OCI-LY7 (cell line): ENCODE results near the gene AKR7A2. TPM values are rescaled to one million over a fixed set of nuclear protein-coding genes. Genes with fewer than 3 reads are reported as not detected.

ENCODE experiments used
- BruUV-seq: library from RNA; stranded (reverse); fragments of 400-500 nt; replicated peaks from 2 replicates; lab custom pipeline; 2021; lab: Mats Ljungman, UMichigan
- CTCF ChIA-PET: fragments of 300-600 bp; sonication (Branson Sonifier 250); formaldehyde crosslinking; loops from one replicate; lab custom pipeline; 2022; ENCODE audit warnings: antibody characterized with exemption; ENCODE audit not compliant: unreplicated experiment; lab: Charles Lee
- POLR2A ChIA-PET: fragments of 300-600 bp; sonication (Branson Sonifier 250); formaldehyde crosslinking; loops from one replicate; lab custom pipeline; 2022; ENCODE audit warnings: antibody characterized with exemption; lab: Charles Lee
- DNase-seq: peaks from one replicate; pipeline ENCODE4 v3.0.0-alpha.2; 2015; ENCODE audit warnings: low spot score
- H2AFZ ChIP-seq: fragments of 200-600 bp; sonication (generic), shearing (Covaris generic); 2 replicates; pipeline ENCODE4 v1.6.1; 2014; ENCODE audit warnings: mild to moderate bottlenecking, antibody characterized with exemption, low read length, moderate library complexity
- H3K27ac ChIP-seq: fragments of 200-600 bp; sonication (generic); 2 replicates; pipeline ENCODE4 v1.5.1; 2014; ENCODE audit warnings: mixed run types, low read depth, mild to moderate bottlenecking, moderate library complexity, low read length, inconsistent platforms; ENCODE audit not compliant: poor library complexity, severe bottlenecking
- H3K36me3 ChIP-seq: fragments of 200-600 bp; sonication (generic); 2 replicates; pipeline ENCODE4 v1.6.1; 2014; ENCODE audit warnings: mild to moderate bottlenecking, antibody characterized with exemption, low read length, moderate library complexity, mixed read lengths; ENCODE audit not compliant: insufficient read depth
- H3K4me1 ChIP-seq: fragments of 200-600 bp; sonication (generic); 2 replicates; pipeline ENCODE4 v1.5.1; 2014; ENCODE audit warnings: mild to moderate bottlenecking, low read length; ENCODE audit not compliant: insufficient read depth, poor library complexity, severe bottlenecking
- H3K4me2 ChIP-seq: fragments of 200-600 bp; sonication (generic); 2 replicates; pipeline ENCODE4 v1.6.1; 2014; ENCODE audit warnings: mild to moderate bottlenecking, low read length
- H3K4me3 ChIP-seq: fragments of 200-600 bp; sonication (generic); 2 replicates; pipeline ENCODE4 v1.5.1; 2014; ENCODE audit warnings: mild to moderate bottlenecking, low read depth, low read length; ENCODE audit not compliant: poor library complexity, severe bottlenecking
- H3K79me2 ChIP-seq: fragments of 200-600 bp; sonication (generic); 2 replicates; pipeline ENCODE4 v1.6.1; 2016; ENCODE audit warnings: low read depth, mild to moderate bottlenecking, low read length, moderate library complexity, mixed read lengths; ENCODE audit not compliant: insufficient read depth
- H3K9me2 ChIP-seq: fragments of 200-600 bp; sonication (generic); 2 replicates; pipeline ENCODE4 v1.6.1; 2016; ENCODE audit warnings: mild to moderate bottlenecking, low read length, mixed read lengths; ENCODE audit not compliant: insufficient read depth
- H3K9me3 ChIP-seq: fragments of 200-600 bp; sonication (generic); 2 replicates; pipeline ENCODE4 v1.6.1; 2014; ENCODE audit warnings: mild to moderate bottlenecking, mixed run types, low read length, mixed read lengths
- H4K20me1 ChIP-seq: fragments of 200-600 bp; sonication (generic); 2 replicates; pipeline ENCODE4 v1.6.1; 2014; ENCODE audit warnings: mild to moderate bottlenecking, antibody characterized with exemption, low read length, moderate library complexity, mixed read lengths; ENCODE audit not compliant: insufficient read depth
- EZH2phosphoT487 ChIP-seq: fragments of 200-600 bp; sonication (generic); IDR thresholded peaks from 2 replicates; pipeline ENCODE4 v1.6.1; 2018; ENCODE audit warnings: low read depth, borderline replicate concordance, mild to moderate bottlenecking, mixed run types, antibody characterized with exemption, low read length, moderate library complexity, mixed read lengths
- intact Hi-C: fragments of 100-400 bp; cut with micrococcal nuclease; formaldehyde crosslinking; loops from one replicate; pipeline ENCODE4 v1.10.0; 2022; ENCODE audit not compliant: unreplicated experiment
- total RNA-seq, 2 experiments: library from RNA; depleted of rRNA in 1 of 2; stranded (reverse); fragments of >200 nt in 1 of 2; shearing (Covaris generic) in 1 of 2; gene quantifications; 2 replicates each; pipeline ENCODE4 v1.2.3, GENCODE V29; 2014 to 2022
- TF ChIP-seq, protein P1 (sequence below): fragments of 200-600 bp; sonication (generic); conservative IDR thresholded peaks from 2 replicates; pipeline ENCODE4 v1.5.1; 2014; ENCODE audit warnings: mild to moderate bottlenecking, antibody characterized with exemption, low read length, moderate library complexity, mixed read lengths

Gene AKR7A2
- total RNA-seq, 2 experiments from 2014 or later, result 54.2 to 75.2 TPM

DNA sequence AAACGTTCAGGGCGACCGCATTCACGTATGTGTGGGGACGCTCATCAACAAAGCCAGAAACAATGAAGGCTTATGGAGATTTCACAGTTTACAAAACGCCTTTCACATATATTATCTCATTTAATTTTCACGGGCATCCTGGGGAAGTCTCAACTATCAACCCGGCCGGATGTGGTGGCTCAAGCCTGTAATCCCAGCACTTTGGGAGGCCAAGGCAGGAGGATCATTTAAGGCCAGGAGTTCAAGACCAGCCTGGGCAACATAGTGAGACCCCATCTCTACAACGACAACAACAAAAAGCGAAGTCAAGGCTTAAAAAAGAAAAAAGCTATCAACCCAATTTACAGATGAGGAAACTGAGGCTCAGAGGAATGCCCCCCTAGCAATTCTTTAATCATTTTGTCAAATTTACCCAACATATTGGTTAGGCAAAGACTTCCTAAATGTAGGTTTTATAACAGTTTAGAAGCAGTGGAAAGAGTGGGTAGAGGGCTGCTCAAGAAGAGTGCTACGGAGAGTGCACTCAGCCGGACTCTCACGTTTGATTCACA, 28.5 kb upstream of the AKR7A2 start:
- BruUV-seq, result no TSS peak
- no peaks in the 10 kb centered on the region for H3K4me1 ChIP-seq
- ChIA-PET POLR2A (no interaction called here), CTCF (no interaction called here)
- TF ChIP-seq, protein P1, sequence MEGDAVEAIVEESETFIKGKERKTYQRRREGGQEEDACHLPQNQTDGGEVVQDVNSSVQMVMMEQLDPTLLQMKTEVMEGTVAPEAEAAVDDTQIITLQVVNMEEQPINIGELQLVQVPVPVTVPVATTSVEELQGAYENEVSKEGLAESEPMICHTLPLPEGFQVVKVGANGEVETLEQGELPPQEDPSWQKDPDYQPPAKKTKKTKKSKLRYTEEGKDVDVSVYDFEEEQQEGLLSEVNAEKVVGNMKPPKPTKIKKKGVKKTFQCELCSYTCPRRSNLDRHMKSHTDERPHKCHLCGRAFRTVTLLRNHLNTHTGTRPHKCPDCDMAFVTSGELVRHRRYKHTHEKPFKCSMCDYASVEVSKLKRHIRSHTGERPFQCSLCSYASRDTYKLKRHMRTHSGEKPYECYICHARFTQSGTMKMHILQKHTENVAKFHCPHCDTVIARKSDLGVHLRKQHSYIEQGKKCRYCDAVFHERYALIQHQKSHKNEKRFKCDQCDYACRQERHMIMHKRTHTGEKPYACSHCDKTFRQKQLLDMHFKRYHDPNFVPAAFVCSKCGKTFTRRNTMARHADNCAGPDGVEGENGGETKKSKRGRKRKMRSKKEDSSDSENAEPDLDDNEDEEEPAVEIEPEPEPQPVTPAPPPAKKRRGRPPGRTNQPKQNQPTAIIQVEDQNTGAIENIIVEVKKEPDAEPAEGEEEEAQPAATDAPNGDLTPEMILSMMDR, result no peak
- no peak for TF ChIP-seq EZH2phosphoT487
- H3K9me2 ChIP-seq, result no peaks in the 10 kb centered on the region
- H3K79me2 ChIP-seq, result no peaks in the 10 kb centered on the region
- no peaks in the 10 kb centered on the region for H4K20me1 ChIP-seq
- no peak overlapping the region for H3K27ac ChIP-seq
- no peaks in the 10 kb centered on the region for H3K9me3 ChIP-seq
- DNase-seq, result no peak
- no peak overlapping the region for H2AFZ ChIP-seq
- intact Hi-C loops, result no loop called here
- no peak overlapping the region for H3K4me3 ChIP-seq
- H3K4me2 ChIP-seq, result no peak overlapping the region
- peaks cover 11% of the 10 kb centered on the region; the same call in 1 of the 2 replicates for H3K36me3 ChIP-seq

DNA sequence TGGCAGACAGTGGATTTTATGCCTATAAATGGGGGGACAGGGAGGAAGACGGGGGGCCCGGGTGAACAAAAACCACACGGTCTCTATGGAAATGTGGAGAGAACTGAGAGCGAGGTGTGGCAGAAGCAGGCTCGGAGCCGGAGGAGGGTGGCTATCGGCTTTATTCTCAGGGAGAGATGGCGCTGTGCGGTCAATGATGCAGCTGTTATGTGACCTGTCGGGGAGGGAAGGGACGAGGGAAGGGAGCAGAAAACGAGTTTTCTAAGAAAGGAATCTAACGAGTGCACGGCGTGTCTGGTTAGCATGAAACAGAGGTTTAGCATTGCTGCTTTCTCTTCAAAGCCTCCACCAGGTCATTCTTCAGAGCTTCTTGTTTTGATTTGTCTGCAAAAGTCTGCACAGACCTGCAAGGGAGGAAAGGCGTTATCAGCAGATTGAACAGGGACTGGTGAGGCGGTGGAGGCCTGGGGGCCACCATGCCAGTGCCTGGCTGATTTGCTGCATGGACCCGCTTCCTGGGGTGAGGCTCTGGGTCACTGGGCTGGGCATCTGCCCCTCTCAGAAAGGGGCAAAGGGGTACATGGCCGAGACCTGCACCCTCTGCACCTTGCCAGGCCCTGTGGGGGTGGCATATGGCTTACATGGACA, 27.4 kb upstream of the AKR7A2 start:
- DNase-seq, result no peak
- no peaks in the 10 kb centered on the region for H3K4me1 ChIP-seq
- intact Hi-C loops, result no loop called here
- H3K79me2 ChIP-seq, result no peaks in the 10 kb centered on the region
- CTCF ChIA-PET, result no interaction called here
- no peaks in the 10 kb centered on the region for H3K9me2 ChIP-seq
- POLR2A ChIA-PET, result no interaction called here
- H3K4me3 ChIP-seq, result no peak overlapping the region
- BruUV-seq, result no TSS peak
- H4K20me1 ChIP-seq, result no peaks in the 10 kb centered on the region
- no peak overlapping the region for H2AFZ ChIP-seq
- no peak overlapping the region for H3K4me2 ChIP-seq
- no peak for TF ChIP-seq EZH2phosphoT487
- TF ChIP-seq, protein P1, result no peak
- H3K36me3 ChIP-seq, result peaks cover 6% of the 10 kb centered on the region; the same call in 1 of the 2 replicates
- H3K27ac ChIP-seq, result no peak overlapping the region
- no peaks in the 10 kb centered on the region for H3K9me3 ChIP-seq

DNA sequence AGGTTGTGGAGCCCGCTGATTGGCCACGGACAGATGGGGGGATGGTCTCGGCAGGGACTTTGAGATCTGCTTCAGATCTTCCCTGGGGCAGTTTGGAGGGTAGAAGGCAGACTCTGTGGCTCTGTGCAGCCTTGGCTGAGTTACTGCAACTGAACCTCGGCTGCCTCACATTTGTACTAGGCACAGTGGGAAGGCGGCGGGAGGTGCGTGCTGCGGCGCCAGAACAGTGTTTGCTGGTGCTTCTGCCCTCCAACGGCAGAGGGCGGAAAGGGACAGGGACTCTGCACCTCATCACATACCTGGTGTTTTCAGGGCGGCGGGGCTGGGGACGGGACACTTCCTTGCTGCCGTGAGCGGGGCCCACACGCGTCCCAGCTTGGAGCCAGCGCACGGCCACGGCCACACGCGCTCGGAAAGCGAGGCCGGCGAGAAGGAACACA, 26.4 kb upstream of the AKR7A2 start:
- Histone ChIP-seq H3K9me3 (no peaks in the 10 kb centered on the region), H3K4me2 (no peak overlapping the region), H2AFZ (no peak overlapping the region), H3K27ac (no peak overlapping the region), H3K4me1 (no peaks in the 10 kb centered on the region), H4K20me1 (no peaks in the 10 kb centered on the region), H3K36me3 (no peaks in the 10 kb centered on the region; the same call in 1 of the 2 replicates), H3K9me2 (no peaks in the 10 kb centered on the region), H3K4me3 (no peak overlapping the region), H3K79me2 (no peaks in the 10 kb centered on the region)
- intact Hi-C loops, result no loop called here
- ChIA-PET CTCF (no interaction called here), POLR2A (interaction anchor here (0.7 kb wide), 1 partner anchor 454 kb away, joined by 3 read pairs; no protein-coding TSS in a partner anchor)
- no TSS peak for BruUV-seq
- TF ChIP-seq, protein P1, result no peak
- TF ChIP-seq EZH2phosphoT487, result no peak
- no peak for DNase-seq
